H1 (cell line): ENCODE results near the gene ASGR1. TPM values are rescaled to one million over a fixed set of nuclear protein-coding genes. Genes with fewer than 3 reads are reported as not detected.

ENCODE experiments used
- CTCF ChIA-PET: fragments of 300-600 bp; sonication (Branson Sonifier 250); formaldehyde crosslinking; loops from one replicate; lab custom pipeline; 2021; ENCODE audit not compliant: partially characterized antibody; lab: Charles Lee
- POLR2A ChIA-PET: fragments of 300-600 bp; sonication (Branson Sonifier 250); formaldehyde crosslinking; loops from one replicate; lab custom pipeline; 2021; ENCODE audit warnings: inconsistent platforms; ENCODE audit not compliant: partially characterized antibody; lab: Charles Lee
- DNase-seq, 2 experiments: peaks; one replicate each; pipeline versions ENCODE4 v3.0.0 to v3.0.0-alpha.2; 2010 to 2022; ENCODE audit warnings: low spot score in 2 of 2, low read depth in 1 of 2, mixed read lengths in 1 of 2
- FAIRE-seq: peaks from 2 replicates; lab custom pipeline; 2011; peaks lifted over from hg19 to GRCh38; lab: Jason Lieb, UNC
- H2AFZ ChIP-seq: 2 replicates; pipeline ENCODE4 v1.8.1; 2012; ENCODE audit warnings: low read length, inconsistent platforms
- H2AK5ac ChIP-seq: 2 replicates; pipeline ENCODE4 v1.6.1; 2013; ENCODE audit warnings: low read depth, low read length
- H2BK120ac ChIP-seq: replicated peaks from 2 replicates; pipeline ENCODE3; 2013; ENCODE audit warnings: low read depth, low read length, inconsistent platforms
- H2BK12ac ChIP-seq: 2 replicates; pipeline ENCODE4 v1.6.1; 2013; ENCODE audit warnings: low read depth, low read length
- H2BK15ac ChIP-seq: 2 replicates; pipeline ENCODE4 v1.6.1; 2013; ENCODE audit warnings: low read length
- H2BK20ac ChIP-seq: 2 replicates; pipeline ENCODE4 v1.6.1; 2013; ENCODE audit warnings: low read length
- H2BK5ac ChIP-seq: 2 replicates; pipeline ENCODE4 v1.6.1; 2013; ENCODE audit warnings: low read depth, low read length
- H3K14ac ChIP-seq: 2 replicates; pipeline ENCODE4 v1.6.1; 2013; ENCODE audit warnings: inconsistent platforms; ENCODE audit not compliant: insufficient read length
- H3K18ac ChIP-seq: 2 replicates; pipeline ENCODE4 v1.6.1; 2013; ENCODE audit warnings: low read length; ENCODE audit errors: extremely low read depth
- H3K23ac ChIP-seq: 2 replicates; pipeline ENCODE4 v1.6.1; 2013; ENCODE audit warnings: inconsistent platforms; ENCODE audit not compliant: insufficient read length
- H3K23me2 ChIP-seq: 2 replicates; pipeline ENCODE4 v1.6.1; 2013; ENCODE audit warnings: low read depth, low read length
- H3K27ac ChIP-seq: 2 replicates; pipeline ENCODE4 v1.6.1; 2011; ENCODE audit warnings: low read depth, low read length, inconsistent platforms
- H3K27me3 ChIP-seq, 4 experiments: replicated peaks in 1 of 4; 1 replicate in 1 of 4; 2 replicates in 3 of 4; pipeline versions ENCODE4 v1.6.1 to v1.8.1; 2011 to 2013; ENCODE audit warnings: low read length in 3 of 4, mild to moderate bottlenecking in 3 of 4, inconsistent platforms in 2 of 4, mixed read lengths in 2 of 4, moderate library complexity in 1 of 4; ENCODE audit not compliant: control insufficient read depth in 3 of 4, insufficient read depth in 3 of 4; ENCODE audit errors: extremely low read depth in 1 of 4
- H3K36me3 ChIP-seq, 4 experiments: 2 replicates each; pipeline versions ENCODE4 v1.6.1 to v1.8.1; 2011 to 2013; ENCODE audit warnings: mild to moderate bottlenecking in 4 of 4, low read length in 3 of 4, moderate library complexity in 2 of 4, control low read depth in 1 of 4, inconsistent platforms in 1 of 4; ENCODE audit not compliant: insufficient read depth in 4 of 4, control insufficient read depth in 2 of 4
- H3K4ac ChIP-seq: replicated peaks from 2 replicates; pipeline ENCODE3; 2013; ENCODE audit warnings: low read length, low read depth, mixed read lengths, inconsistent platforms; ENCODE audit not compliant: insufficient read length
- H3K4me1 ChIP-seq, 4 experiments: replicated peaks in 1 of 4; 1 replicate in 1 of 4; 2 replicates in 3 of 4; pipeline versions ENCODE4 v1.6.1 to v1.8.1; 2011 to 2013; ENCODE audit warnings: low read length in 3 of 4, inconsistent platforms in 2 of 4, mixed read lengths in 1 of 4; ENCODE audit not compliant: insufficient read depth in 4 of 4, control insufficient read depth in 3 of 4
- H3K4me2 ChIP-seq, 2 experiments: 2 replicates each; pipeline versions ENCODE4 v1.6.1 to v1.8.1; 2011 to 2013; ENCODE audit warnings: low read depth in 2 of 2, low read length in 2 of 2, control low read depth in 1 of 2, inconsistent platforms in 1 of 2, mild to moderate bottlenecking in 1 of 2; ENCODE audit not compliant: insufficient read depth in 1 of 2
- H3K4me3 ChIP-seq, 4 experiments: fragments of 200-600, 300-600 bp in 1 of 4; sonication (generic), shearing (Covaris generic), sonication (Bioruptor Twin) in 1 of 4; 2 replicates each; pipeline versions ENCODE4 v1.5.1 to v1.8.1; 2011 to 2016; ENCODE audit warnings: low read length in 4 of 4, low read depth in 3 of 4, control low read depth in 2 of 4, inconsistent platforms in 2 of 4, mild to moderate bottlenecking in 2 of 4, mixed read lengths in 1 of 4, moderate library complexity in 1 of 4; ENCODE audit not compliant: insufficient read depth in 2 of 4; ENCODE audit errors: extremely low read depth in 1 of 4
- H3K56ac ChIP-seq: replicated peaks from 2 replicates; pipeline ENCODE3; 2013; ENCODE audit warnings: low read depth, mild to moderate bottlenecking, mixed read lengths, low read length, inconsistent platforms; ENCODE audit not compliant: insufficient read length
- H3K79me1 ChIP-seq: 2 replicates; pipeline ENCODE4 v1.6.1; 2013; ENCODE audit warnings: low read depth, low read length, control low read depth
- H3K79me2 ChIP-seq, 2 experiments: 2 replicates each; pipeline versions ENCODE4 v1.6.1 to v1.8.1; 2012 to 2013; ENCODE audit warnings: low read length in 2 of 2, mild to moderate bottlenecking in 2 of 2, inconsistent platforms in 1 of 2; ENCODE audit not compliant: insufficient read depth in 2 of 2, control insufficient read depth in 1 of 2
- H3K9ac ChIP-seq, 4 experiments: replicated peaks in 1 of 4; 1 replicate in 1 of 4; 2 replicates in 3 of 4; pipeline versions ENCODE4 v1.6.1 to v1.8.1; 2011 to 2013; ENCODE audit warnings: low read depth in 3 of 4, low read length in 3 of 4, control low read depth in 2 of 4, mild to moderate bottlenecking in 2 of 4, moderate library complexity in 2 of 4, inconsistent platforms in 1 of 4; ENCODE audit errors: extremely low read depth in 1 of 4
- H3K9me3 ChIP-seq, 2 experiments: 2 replicates each; pipeline versions ENCODE4 v1.6.1 to v1.8.1; 2012 to 2013; ENCODE audit warnings: mild to moderate bottlenecking in 2 of 2, moderate library complexity in 2 of 2, control low read depth in 1 of 2, inconsistent platforms in 1 of 2, low read depth in 1 of 2, low read length in 1 of 2, mixed read lengths in 1 of 2; ENCODE audit not compliant: insufficient read depth in 2 of 2
- H4K20me1 ChIP-seq, 2 experiments: replicated peaks in 1 of 2; 2 replicates each; pipeline versions ENCODE3 to v1.8.1; 2011 to 2013; ENCODE audit warnings: inconsistent platforms in 2 of 2, low read length in 2 of 2, mild to moderate bottlenecking in 1 of 2; ENCODE audit not compliant: insufficient read depth in 2 of 2, control insufficient read depth in 1 of 2
- H4K5ac ChIP-seq: 2 replicates; pipeline ENCODE4 v1.6.1; 2013; ENCODE audit warnings: low read length, low read depth, mixed read lengths, inconsistent platforms; ENCODE audit not compliant: insufficient read length
- H4K8ac ChIP-seq: 2 replicates; pipeline ENCODE4 v1.8.0; 2013; ENCODE audit warnings: mild to moderate bottlenecking, moderate library complexity, low read length, inconsistent platforms; ENCODE audit not compliant: insufficient read depth; ENCODE audit errors: extremely low read depth
- H4K91ac ChIP-seq: replicated peaks from 2 replicates; pipeline ENCODE3; 2013; ENCODE audit warnings: low read length, mixed read lengths, inconsistent platforms; ENCODE audit not compliant: insufficient read length
- ASH2L ChIP-seq: fragments of 200-600, 300-600 bp; sonication (generic); IDR thresholded peaks from one replicate; pipeline ENCODE4 v1.7.1; 2017; ENCODE audit warnings: low read length
- BCL11A ChIP-seq, 2 experiments: IDR thresholded peaks; one replicate each; pipeline ENCODE4 v1.6.1; 2011; ENCODE audit warnings: low read depth in 2 of 2, low read length in 2 of 2, mild to moderate bottlenecking in 2 of 2
- KDM1A ChIP-seq: fragments of 200-600, 300-600 bp; sonication (generic); IDR thresholded peaks from 2 replicates; pipeline ENCODE4 v1.7.1; 2016; ENCODE audit warnings: mild to moderate bottlenecking, low read length, borderline replicate concordance
- KDM4A ChIP-seq: IDR thresholded peaks from one replicate; pipeline ENCODE4 v1.7.1; 2012; ENCODE audit warnings: low read depth, mild to moderate bottlenecking, moderate library complexity, low read length, inconsistent platforms; ENCODE audit not compliant: severe bottlenecking
- KDM5A ChIP-seq: fragments of 200-600 bp; IDR thresholded peaks from 2 replicates; pipeline ENCODE4 v1.7.1; 2012; ENCODE audit warnings: mild to moderate bottlenecking, low read length, inconsistent platforms, mixed read lengths
- POLR2A ChIP-seq, 2 experiments: IDR thresholded peaks; 1 replicate in 1 of 2; 2 replicates in 1 of 2; pipeline ENCODE4 v1.6.1; 2011; ENCODE audit warnings: low read depth in 2 of 2, low read length in 2 of 2, mild to moderate bottlenecking in 2 of 2; ENCODE audit errors: control extremely low read depth in 1 of 2
- RNF2 ChIP-seq: fragments of 200-900, 300-1000 bp; sonication (generic); IDR thresholded peaks from 2 replicates; pipeline ENCODE4 v1.7.1; 2016; ENCODE audit warnings: borderline replicate concordance, low read depth, mild to moderate bottlenecking, antibody characterized with exemption, low read length; ENCODE audit not compliant: poor library complexity, severe bottlenecking; ENCODE audit errors: missing control alignments
- SIRT6 ChIP-seq: IDR thresholded peaks from one replicate; pipeline ENCODE4 v1.7.1; 2012; ENCODE audit warnings: low read length, inconsistent platforms
- SIX5 ChIP-seq: IDR thresholded peaks from 2 replicates; pipeline ENCODE4 v1.6.1; 2011; ENCODE audit warnings: mild to moderate bottlenecking, low read depth, low read length
- SUZ12 ChIP-seq: fragments of 200-600 bp; sonication (generic); IDR thresholded peaks from 2 replicates; pipeline ENCODE4 v1.6.1; 2012; ENCODE audit warnings: mild to moderate bottlenecking, inconsistent platforms, low read length, moderate library complexity, mixed read lengths
- TBP ChIP-seq: IDR thresholded peaks from 2 replicates; pipeline ENCODE4 v1.6.1; 2011; ENCODE audit warnings: low read depth, low read length, improper control_type of control experiment
- WGBS, 2 experiments: shearing (Covaris generic) in 1 of 2; methylation state at CpG; one replicate each; pipeline versions ENCODE4 v1.1.6 to v1.1.7; 2013 to 2015; ENCODE audit warnings: low lambda C conversion rate in 2 of 2, mixed read lengths in 2 of 2, inconsistent platforms in 1 of 2, low coverage in 1 of 2, missing lambda C conversion rate in 1 of 2; ENCODE audit not compliant: insufficient replicate concordance in 2 of 2, insufficient coverage in 1 of 2, insufficient read length in 1 of 2; ENCODE audit errors: extremely low coverage in 1 of 2, missing lambda C conversion rate in 1 of 2; 5-methylcytosine and 5-hydroxymethylcytosine counted together
- polyA plus RNA-seq, 7 experiments: library from polyadenylated mRNA; depleted of rRNA in 3 of 7; stranded (reverse) in 5 of 7; unstranded in 2 of 7; fragments of >200 nt in 5 of 7; fragments of 200-250 nt in 2 of 7; gene quantifications; 1 replicate in 5 of 7; 2 replicates in 1 of 7; 4 replicates in 1 of 7; pipeline versions ENCODE4 v1.2.1 to v1.2.3, GENCODE V29; 2011 to 2013; ENCODE audit warnings: missing spikeins in 2 of 7, mixed read lengths in 2 of 7
- total RNA-seq: library from RNA; stranded (reverse); fragmentation: NEBNext Ultra II Directional; extraction: Animal tissue kit (Norgen Biotek cat#: 25700); gene quantifications from 2 replicates; pipeline ENCODE4 v1.2.1, GENCODE V29; 2021
- TF ChIP-seq, protein P1 (sequence below): IDR thresholded peaks from 2 replicates; pipeline ENCODE4 v1.6.1; 2012; ENCODE audit warnings: inconsistent platforms

The ASGR1 gene
- total and polyA plus RNA-seq, 2 of the 8 experiments (the other 6 are each of a cell fraction or from before 2014, with no cell fraction given): 10.8 to 14.5 TPM

DNA sequence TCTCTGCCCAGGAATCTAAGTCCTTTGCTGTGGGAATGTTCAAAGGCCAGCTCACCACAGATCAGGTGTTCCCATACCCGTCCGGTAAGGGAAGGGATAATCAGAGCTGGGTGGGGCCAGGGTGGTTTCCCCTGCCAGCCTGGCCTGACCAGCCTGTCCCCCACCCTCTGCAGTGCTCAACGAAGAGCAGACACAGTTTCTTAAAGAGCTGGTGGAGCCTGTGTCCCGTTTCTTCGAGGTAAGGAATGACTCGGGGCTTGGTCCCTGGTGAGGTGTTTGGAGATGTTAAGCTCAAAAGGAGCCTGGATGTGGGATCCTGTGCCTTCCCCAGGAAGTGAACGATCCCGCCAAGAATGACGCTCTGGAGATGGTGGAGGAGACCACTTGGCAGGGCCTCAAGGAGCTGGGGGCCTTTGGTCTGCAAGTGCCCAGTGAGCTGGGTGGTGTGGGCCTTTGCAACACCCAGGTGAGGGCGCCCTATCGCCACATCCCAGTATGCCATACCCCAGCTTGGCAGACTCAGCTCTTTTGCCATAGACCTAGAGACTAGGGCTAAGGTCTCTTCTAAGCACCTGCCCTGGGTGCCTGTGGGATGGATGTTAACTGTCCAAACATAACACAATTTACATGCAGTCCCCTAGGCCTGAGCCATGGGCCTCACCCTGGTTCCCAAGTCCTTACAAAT, 41.6 kb upstream of the ASGR1 start:
- 65% methylated on average over 11 of the region's 11 CpGs; no CpG with 5 or more reads in 1 of the 2 experiments for WGBS, 2 experiments
- Histone ChIP-seq H3K23me2 (peaks cover 15% of the 10 kb centered on the region; the same call in 1 of the 2 replicates), H2BK5ac (peak overlapping the region; percentile 80; the same call in 1 of the 2 replicates), H4K5ac (no peak overlapping the region), H3K9me3 (no peaks in the 10 kb centered on the region), H3K9ac (peak overlapping the region in 3 of 4 experiments; percentile 26 to 81 (median 69); a peak in 6 of 7 replicates), H3K36me3 (peaks cover 15 to 38% (median 28%) of the 10 kb centered on the region in 4 experiments; a peak in 7 of 8 replicates), H3K18ac (peak overlapping the region; percentile 65; the same call in 1 of the 2 replicates), H3K4me2 (peak overlapping the region; percentile 73 to 80), H4K20me1 (peaks cover 10 to 25% of the 10 kb centered on the region in 2 experiments), H3K56ac (no peak overlapping the region), H4K8ac (no peak overlapping the region), H3K4me3 (peak overlapping the region; percentile 76 to 93 (median 86)), H3K14ac (no peak overlapping the region), H2AFZ (no peak overlapping the region), H2BK120ac (no peak overlapping the region), H3K27me3 (no peaks in the 10 kb centered on the region), H3K4me1 (peaks cover 6 to 30% (median 20%) of the 10 kb centered on the region in 4 experiments), H3K23ac (no peak overlapping the region), H2BK12ac (0 out of 2 replicates have a peak overlapping the region, but pooled peaks have one; percentile 52), H3K79me1 (no peaks in the 10 kb centered on the region; the same call in 1 of the 2 replicates), H3K4ac (no peak overlapping the region), H2AK5ac (no peak overlapping the region), H2BK20ac (no peak overlapping the region), H2BK15ac (no peak overlapping the region), H3K27ac (peak overlapping the region; percentile 49), H3K79me2 (peaks cover 0 to 8% of the 10 kb centered on the region in 2 experiments; a peak in 1 of 4 replicates), H4K91ac (no peak overlapping the region)
- FAIRE-seq (no peak), DNase-seq (peak in 1 of 2 experiments; percentile 73)
- ChIA-PET POLR2A (interaction anchor here (0.8 to 10.7 kb wide), 21 partner anchors 13 to 215 kb away, joined by 3 to 386 read pairs (median 4); partner anchors contain the start of genes CLDN7, CTDNEP1, DVL2 and ELP5), CTCF (interaction anchor here (0.6 to 4.3 kb wide), 13 partner anchors 10 to 178 kb away, joined by 3 to 46 read pairs (median 4); partner anchors contain the start of genes DVL2, GABARAP and PHF23)
- TF ChIP-seq ASH2L (no peak), KDM4A (no peak), KDM1A (no peak), RNF2 (no peak), POLR2A (IDR thresholded peaks at IDR 0.05; ENCODE audit: control extremely low read depth in 1 of 2, low read depth in 2 of 2, low read length in 2 of 2) (peak in 1 of 2 experiments; percentile 62; a peak in 2 of 3 replicates), BCL11A (IDR thresholded peaks at IDR 0.05; ENCODE audit: low read depth in 2 of 2, low read length in 2 of 2) (no peak), TBP (no peak), SIX5 (no peak), SIRT6 (no peak), SUZ12 (no peak), KDM5A (no peak)
- TF ChIP-seq, protein P1, sequence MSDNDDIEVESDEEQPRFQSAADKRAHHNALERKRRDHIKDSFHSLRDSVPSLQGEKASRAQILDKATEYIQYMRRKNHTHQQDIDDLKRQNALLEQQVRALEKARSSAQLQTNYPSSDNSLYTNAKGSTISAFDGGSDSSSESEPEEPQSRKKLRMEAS: no peak
